Muscle layer of duodenum (tissue), 2 donors: ENCODE data around the gene TMEM63B.

Experiments used
- H3K27ac ChIP-seq: one replicate; pipeline ENCODE4 v1.7.0; 2013; ENCODE audit warnings: mild to moderate bottlenecking, low read length
- H3K27me3 ChIP-seq: one replicate; pipeline ENCODE4 v1.7.0; 2013; ENCODE audit warnings: low read depth, mild to moderate bottlenecking, control low read depth, low read length
- H3K36me3 ChIP-seq, 2 donors: one replicate each; pipeline ENCODE4 v1.7.0; 2013; ENCODE audit warnings: low read length in 2 of 2, control low read depth in 1 of 2, mild to moderate bottlenecking in 1 of 2; ENCODE audit not compliant: insufficient read depth in 2 of 2, control insufficient read depth in 1 of 2
- H3K4me1 ChIP-seq, 2 donors: one replicate each; pipeline ENCODE4 v1.7.0; 2013; ENCODE audit warnings: low read length in 2 of 2, mild to moderate bottlenecking in 2 of 2, control low read depth in 1 of 2, moderate library complexity in 1 of 2; ENCODE audit not compliant: insufficient read depth in 2 of 2, control insufficient read depth in 1 of 2
- H3K4me3 ChIP-seq, 2 donors: one replicate each; pipeline ENCODE4 v1.7.0; 2013; ENCODE audit warnings: low read length in 2 of 2, low read depth in 1 of 2, mild to moderate bottlenecking in 1 of 2
- H3K9me3 ChIP-seq, 2 donors: one replicate each; pipeline ENCODE4 v1.7.0; 2013; ENCODE audit warnings: low read length in 2 of 2, control low read depth in 1 of 2, mild to moderate bottlenecking in 1 of 2; ENCODE audit not compliant: control insufficient read depth in 1 of 2
- donor health status: healthy.

The TMEM63B gene

DNA sequence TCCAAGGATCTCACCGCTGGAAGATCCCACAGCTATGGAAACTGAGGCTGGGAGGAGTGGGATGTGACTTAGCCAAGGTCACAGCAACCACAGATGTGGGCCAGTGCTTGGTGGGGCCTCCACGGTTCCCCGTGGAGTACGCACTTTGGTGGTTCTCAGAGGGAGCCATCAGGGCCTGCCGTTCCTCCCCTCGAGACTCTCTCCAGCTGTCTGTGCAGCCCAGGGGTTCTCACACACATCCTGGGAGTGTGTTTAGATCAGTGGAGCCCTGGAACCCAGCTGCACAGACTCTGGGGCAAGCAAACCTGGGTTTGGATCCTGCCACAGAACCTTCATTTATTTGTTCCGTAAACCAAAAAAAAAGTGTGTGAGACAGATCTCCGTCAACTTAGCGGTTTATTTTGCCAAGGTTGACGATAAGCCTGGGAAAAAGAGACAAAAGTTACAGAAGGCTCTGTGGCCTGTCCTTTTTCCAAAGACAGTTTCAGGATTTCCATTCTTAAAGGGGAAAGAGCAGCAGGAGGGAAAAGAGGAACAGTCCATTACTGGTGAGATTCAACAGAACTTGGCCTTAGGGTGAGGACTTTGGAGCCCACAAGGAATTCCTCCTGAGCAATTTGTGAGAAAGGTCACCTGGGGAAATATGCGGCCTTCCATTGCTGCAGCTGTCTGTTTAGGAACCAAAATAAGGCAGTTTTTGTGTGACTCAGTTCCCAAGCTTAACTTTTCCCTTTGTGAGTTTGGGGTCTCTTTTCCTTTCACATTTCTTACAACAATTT lies 75.8 kb downstream of the TMEM63B start:
- no peak overlapping the region for H3K27ac ChIP-seq
- H3K4me3 ChIP-seq = no peak overlapping the region
- no peaks in the 10 kb centered on the region for H3K9me3 ChIP-seq
- no peaks in the 10 kb centered on the region for H3K4me1 ChIP-seq
- H3K36me3 ChIP-seq = no peaks in the 10 kb centered on the region
- no peaks in the 10 kb centered on the region for H3K27me3 ChIP-seq

DNA sequence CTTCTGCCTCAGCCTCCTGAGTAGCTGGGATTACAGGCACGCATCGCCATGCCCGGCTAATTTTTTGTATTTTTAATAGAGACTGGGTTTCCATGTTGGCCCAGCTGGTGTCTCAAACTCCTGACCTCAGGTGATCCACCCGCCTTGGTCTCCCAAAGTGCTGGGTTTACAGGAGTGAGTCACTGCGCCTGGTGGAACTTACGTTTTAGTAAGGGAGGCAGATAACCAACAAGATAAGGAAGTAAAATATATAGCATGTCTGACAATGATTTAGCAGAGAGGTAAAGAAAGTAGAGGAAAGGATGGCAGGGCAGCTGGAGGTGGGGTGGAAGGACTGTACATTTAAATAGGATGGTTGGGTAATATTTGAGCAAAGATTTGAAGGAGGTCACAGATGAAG lies 76.6 kb downstream of the TMEM63B start:
- H3K4me3 ChIP-seq = no peak overlapping the region
- no peaks in the 10 kb centered on the region for H3K27me3 ChIP-seq
- H3K9me3 ChIP-seq = no peaks in the 10 kb centered on the region
- no peak overlapping the region for H3K27ac ChIP-seq
- H3K36me3 ChIP-seq = no peaks in the 10 kb centered on the region
- H3K4me1 ChIP-seq = no peaks in the 10 kb centered on the region
